Coronary artery (tissue), 2 donors: ENCODE results near the gene NXPH2.

Source experiments
- DNase-seq: peaks from one replicate; pipeline ENCODE4 v3.0.0-alpha.2; 2017; ENCODE audit warnings: low spot score
- H3K27ac ChIP-seq, 2 donors: fragments of 200-600 bp; sonication (generic); one replicate each; pipeline ENCODE4 v1.5.1; 2016 to 2019
- H3K4me3 ChIP-seq: fragments of 200-600 bp; sonication (generic); 2 replicates; pipeline ENCODE4 v1.5.1; 2016; ENCODE audit warnings: mild to moderate bottlenecking, moderate library complexity
- CTCF ChIP-seq: fragments of 200-600 bp; sonication (generic); IDR thresholded peaks from one replicate; pipeline ENCODE4 v1.5.1; 2019; ENCODE audit warnings: antibody characterized with exemption

The NXPH2 gene

DNA sequence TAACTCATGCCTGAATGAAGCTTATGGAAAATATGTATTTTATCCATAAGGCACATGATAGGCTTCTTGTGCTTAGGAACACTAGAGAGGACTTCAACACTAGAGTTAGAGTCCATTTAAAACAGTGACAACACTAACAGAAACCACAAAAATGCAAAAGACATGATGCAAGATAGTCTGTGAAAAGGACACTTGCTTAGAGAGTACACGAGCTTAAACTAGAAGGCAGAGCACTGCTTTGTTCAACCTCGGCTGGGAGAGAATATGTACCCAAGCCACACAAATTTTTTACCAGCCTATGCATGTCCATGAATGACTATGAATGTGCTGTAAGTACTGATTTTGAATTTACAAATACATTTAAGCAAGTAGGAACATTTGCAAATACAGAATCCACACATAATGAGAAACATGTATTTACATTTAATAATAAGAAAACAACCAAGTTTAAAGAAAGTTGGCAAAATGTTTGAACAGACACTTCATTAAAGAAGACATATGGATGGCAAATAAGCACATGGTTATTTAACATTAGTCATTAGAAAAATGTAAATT is 148.0 kb downstream of the NXPH2 start:
- no peak for DNase-seq
- no peak for TF ChIP-seq CTCF
- Histone ChIP-seq H3K27ac (no peak overlapping the region), H3K4me3 (no peak overlapping the region)

DNA sequence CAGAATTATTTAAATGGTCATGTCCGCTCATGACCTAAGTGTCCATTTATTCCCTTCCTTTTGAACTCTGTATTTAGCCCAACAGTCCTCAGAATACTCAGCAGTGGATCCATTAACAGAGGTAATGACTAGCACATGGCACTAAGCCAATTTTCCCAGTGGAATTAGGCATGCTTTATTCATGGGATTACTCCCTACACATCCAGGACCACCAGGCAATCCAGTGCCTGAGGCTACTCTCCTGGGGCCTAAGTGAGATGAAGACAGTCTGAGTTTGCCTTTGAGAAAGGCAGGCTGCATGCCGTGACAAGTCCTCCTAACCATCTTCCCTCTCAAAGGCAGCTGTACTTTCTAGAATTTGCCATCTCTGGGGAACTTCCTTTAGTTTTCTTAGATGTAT is 150.0 kb downstream of the NXPH2 start:
- no peak for DNase-seq
- H3K4me3 ChIP-seq: no peak overlapping the region
- TF ChIP-seq CTCF: no peak
- H3K27ac ChIP-seq: no peak overlapping the region

GRCh38 chr2:138626148-138626547 is 154.0 kb downstream of the NXPH2 start:
- TF ChIP-seq CTCF: no peak
- Histone ChIP-seq H3K4me3 (no peak overlapping the region), H3K27ac (no peak overlapping the region)
- DNase-seq: no peak

- H3K27ac ChIP-seq: no peak overlapping the region
- no peak for DNase-seq
- TF ChIP-seq CTCF: no peak
- H3K4me3 ChIP-seq: no peak overlapping the region
Observed at GRCh38 chr2:138622613-138623012, 157.6 kb downstream of the NXPH2 start.

DNA sequence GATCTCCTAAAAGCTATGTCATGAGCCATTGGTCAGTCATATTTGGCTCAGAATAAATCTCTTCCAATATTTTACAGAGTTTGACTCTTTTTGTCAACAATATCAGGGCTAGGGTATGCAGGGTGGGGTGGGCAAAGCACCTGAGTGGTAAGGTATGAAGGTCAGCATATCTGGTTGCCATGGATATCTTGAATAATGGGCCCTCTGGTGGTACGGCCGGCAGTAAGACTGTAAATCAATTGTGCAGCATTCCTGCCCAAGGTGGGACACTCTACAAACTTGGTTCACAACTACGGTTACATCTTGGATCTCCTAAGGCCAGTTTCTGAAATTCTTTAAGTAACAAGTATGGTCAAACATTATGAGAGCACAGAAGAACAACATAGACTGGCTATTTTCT is 159.1 kb downstream of the NXPH2 start:
- no peak overlapping the region for H3K27ac ChIP-seq
- TF ChIP-seq CTCF: no peak
- DNase-seq: no peak
- H3K4me3 ChIP-seq: no peak overlapping the region

DNA sequence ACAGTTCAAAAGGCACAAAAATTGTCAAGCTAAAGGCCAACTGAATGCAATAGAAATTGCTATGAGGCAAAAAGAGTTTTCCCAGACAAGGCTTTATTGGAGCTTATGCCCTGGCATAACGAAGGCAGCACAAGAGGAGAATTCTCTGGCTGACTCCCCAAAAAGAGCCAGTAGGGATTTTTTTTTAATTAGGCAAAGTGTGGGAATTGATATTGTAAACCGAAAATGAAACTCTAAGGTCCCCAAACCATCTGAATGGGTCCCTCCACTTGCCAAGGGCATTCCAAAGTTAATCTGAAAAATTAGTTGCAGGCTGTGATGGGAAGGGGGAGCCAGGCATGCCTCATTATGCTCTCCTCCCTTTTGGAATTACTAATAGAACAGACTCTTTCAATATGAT is 159.8 kb downstream of the NXPH2 start:
- DNase-seq: no peak
- no peak for TF ChIP-seq CTCF
- H3K4me3 ChIP-seq: no peak overlapping the region
- no peak overlapping the region for H3K27ac ChIP-seq
